Choroid plexus epithelial cell (primary cell): ENCODE data around the gene MILR1.

Experiments used
- DNase-seq: peaks from one replicate; pipeline ENCODE4 v3.0.0-alpha.2; 2010; ENCODE audit warnings: low read depth
- H3K4me3 ChIP-seq: 2 replicates; pipeline ENCODE4 v1.5.1; 2011; ENCODE audit warnings: low read depth, mild to moderate bottlenecking, control low read depth, low read length, moderate library complexity
- TF ChIP-seq, protein P1 (sequence below): conservative IDR thresholded peaks from 2 replicates; pipeline ENCODE4 v1.5.1; 2011; ENCODE audit warnings: low read depth, mild to moderate bottlenecking, control low read depth, inconsistent platforms, low read length, moderate library complexity

Gene MILR1

GRCh38 chr17:64499805-64500486 lies 51.0 kb downstream of the MILR1 start:
- H3K4me3 ChIP-seq, result no peak overlapping the region
- TF ChIP-seq, protein P1, sequence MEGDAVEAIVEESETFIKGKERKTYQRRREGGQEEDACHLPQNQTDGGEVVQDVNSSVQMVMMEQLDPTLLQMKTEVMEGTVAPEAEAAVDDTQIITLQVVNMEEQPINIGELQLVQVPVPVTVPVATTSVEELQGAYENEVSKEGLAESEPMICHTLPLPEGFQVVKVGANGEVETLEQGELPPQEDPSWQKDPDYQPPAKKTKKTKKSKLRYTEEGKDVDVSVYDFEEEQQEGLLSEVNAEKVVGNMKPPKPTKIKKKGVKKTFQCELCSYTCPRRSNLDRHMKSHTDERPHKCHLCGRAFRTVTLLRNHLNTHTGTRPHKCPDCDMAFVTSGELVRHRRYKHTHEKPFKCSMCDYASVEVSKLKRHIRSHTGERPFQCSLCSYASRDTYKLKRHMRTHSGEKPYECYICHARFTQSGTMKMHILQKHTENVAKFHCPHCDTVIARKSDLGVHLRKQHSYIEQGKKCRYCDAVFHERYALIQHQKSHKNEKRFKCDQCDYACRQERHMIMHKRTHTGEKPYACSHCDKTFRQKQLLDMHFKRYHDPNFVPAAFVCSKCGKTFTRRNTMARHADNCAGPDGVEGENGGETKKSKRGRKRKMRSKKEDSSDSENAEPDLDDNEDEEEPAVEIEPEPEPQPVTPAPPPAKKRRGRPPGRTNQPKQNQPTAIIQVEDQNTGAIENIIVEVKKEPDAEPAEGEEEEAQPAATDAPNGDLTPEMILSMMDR, result no peak
- DNase-seq, result peak; percentile 48

GRCh38 chr17:64500487-64500859 lies 51.6 kb downstream of the MILR1 start:
- no peak for DNase-seq
- TF ChIP-seq, protein P1, result no peak
- no peak overlapping the region for H3K4me3 ChIP-seq

GRCh38 chr17:64500862-64501765 lies 52.2 kb downstream of the MILR1 start:
- DNase-seq, result no peak
- no peak overlapping the region for H3K4me3 ChIP-seq
- TF ChIP-seq, protein P1, result no peak

GRCh38 chr17:64502021-64502420 lies 53.1 kb downstream of the MILR1 start:
- TF ChIP-seq, protein P1, result no peak

DNA sequence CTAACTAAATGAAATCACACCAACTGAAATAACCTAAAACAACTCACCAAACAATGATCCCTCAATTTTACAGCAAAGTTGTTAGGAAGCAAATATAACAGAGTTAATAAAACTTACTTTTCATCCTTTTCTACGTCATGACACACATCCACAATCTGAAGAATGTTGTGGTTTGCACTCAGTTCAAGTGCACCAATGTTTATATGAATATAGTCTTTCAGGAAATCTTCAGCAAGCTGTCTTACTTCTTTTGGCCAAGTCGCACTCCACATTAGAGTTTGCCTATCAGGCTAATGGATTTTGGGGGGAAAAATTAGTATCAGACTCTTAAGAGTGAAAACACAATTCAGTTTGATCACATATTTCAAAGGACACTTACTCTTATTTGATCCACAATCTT lies 53.9 kb downstream of the MILR1 start:
- TF ChIP-seq, protein P1, result no peak
- H3K4me3 ChIP-seq, result peak overlapping the region; percentile 100
- peak; percentile 68 for DNase-seq

More at GRCh38 chr17:64502021-64502420, 53.1 kb downstream of the MILR1 start:
- no peak overlapping the region for H3K4me3 ChIP-seq
- no peak for DNase-seq

- no peak for DNase-seq
- TF ChIP-seq, protein P1, result no peak
- H3K4me3 ChIP-seq, result peak overlapping the region; percentile 100
These were observed 54.4 kb downstream of the MILR1 start for GRCh38 chr17:64503341-64503740.
